HepG2 (cell line): Measurements from ENCODE around the gene HEY2. TPM values are rescaled to one million over a fixed set of nuclear protein-coding genes. Genes with fewer than 3 reads are reported as not detected.

Source experiments
- ATAC-seq: fragments of 200-7000 bp; cut with Tn5 transposase; 3 replicates; pipeline ENCODE4 v1.9.1; 2020; ENCODE audit warnings: mild to moderate bottlenecking, moderate library complexity
- BruUV-seq: library from RNA; stranded (reverse); fragments of 400-500 nt; replicated peaks from 2 replicates; lab custom pipeline; 2021; lab: Mats Ljungman, UMichigan
- CTCF ChIA-PET: fragments of 300-600 bp; formaldehyde crosslinking; extraction: SDS; loops from one replicate; lab custom pipeline; 2021; ENCODE audit warnings: low total read pairs, inconsistent platforms, low intra/inter-chr PET ratio; lab: Yijun Ruan, JAX
- POLR2A ChIA-PET: fragments of 350-600 bp; sonication (Branson Sonifier 250); formaldehyde crosslinking; loops from one replicate; lab custom pipeline; 2020; ENCODE audit warnings: antibody characterized with exemption, inconsistent platforms; lab: Yijun Ruan, JAX
- DNase-seq: peaks from one replicate; pipeline ENCODE4 v3.0.0-alpha.2; 2015; ENCODE audit warnings: low spot score
- FAIRE-seq: peaks from 3 replicates; lab custom pipeline; 2011; peaks lifted over from hg19 to GRCh38; lab: Jason Lieb, UNC
- H2AFZ ChIP-seq: one replicate; pipeline ENCODE4 v1.6.1; 2011; ENCODE audit warnings: low read length, inconsistent platforms
- H3K27ac ChIP-seq: fragments of 300-600 bp; 3 replicates; pipeline ENCODE4 v1.8.0; 2011; ENCODE audit warnings: mixed run types, mild to moderate bottlenecking, mixed read lengths, low read length, inconsistent platforms; ENCODE audit not compliant: insufficient read depth; ENCODE audit errors: extremely low read length
- H3K27me3 ChIP-seq, 2 experiments: fragments of 200-600 bp in 1 of 2; 2 replicates in 1 of 2; 3 replicates in 1 of 2; pipeline versions ENCODE4 v1.6.0 to v1.8.0; 2011; ENCODE audit warnings: low read length in 2 of 2, mild to moderate bottlenecking in 2 of 2, moderate library complexity in 2 of 2, inconsistent platforms in 1 of 2; ENCODE audit not compliant: insufficient read depth in 2 of 2, control insufficient read depth in 1 of 2
- H3K36me3 ChIP-seq, 2 experiments: fragments of 200-600 bp in 1 of 2; replicated peaks in 1 of 2; 2 replicates in 1 of 2; 3 replicates in 1 of 2; pipeline versions ENCODE4 v1.5.1 to v1.8.0; 2011; ENCODE audit warnings: low read length in 2 of 2, inconsistent platforms in 1 of 2; ENCODE audit not compliant: insufficient read depth in 2 of 2, control insufficient read depth in 1 of 2
- H3K4me1 ChIP-seq: 2 replicates; pipeline ENCODE4 v1.5.1; 2012; ENCODE audit warnings: low read length, inconsistent platforms; ENCODE audit not compliant: insufficient read depth
- H3K4me2 ChIP-seq: 2 replicates; pipeline ENCODE4 v1.6.0; 2011; ENCODE audit warnings: low read depth, low read length, inconsistent platforms
- H3K4me3 ChIP-seq, 3 experiments: fragments of 200-600 bp in 1 of 3; sonication (generic), shearing (Covaris generic) in 1 of 3; replicated peaks in 1 of 3; 2 replicates each; pipeline ENCODE4 v1.5.1; 2011 to 2016; ENCODE audit warnings: low read length in 3 of 3, inconsistent platforms in 2 of 3, low read depth in 2 of 3, mild to moderate bottlenecking in 2 of 3, control low read depth in 1 of 3, mixed read lengths in 1 of 3; ENCODE audit not compliant: insufficient read depth in 1 of 3
- H3K79me2 ChIP-seq: one replicate; pipeline ENCODE4 v1.6.1; 2011; ENCODE audit warnings: low read length, inconsistent platforms; ENCODE audit not compliant: insufficient read depth
- H3K9ac ChIP-seq: 2 replicates; pipeline ENCODE4 v1.6.0; 2011; ENCODE audit warnings: mild to moderate bottlenecking, low read depth, low read length, inconsistent platforms; ENCODE audit not compliant: insufficient read depth
- H3K9me3 ChIP-seq: 2 replicates; pipeline ENCODE4 v1.5.1; 2012; ENCODE audit warnings: mild to moderate bottlenecking, low read length
- H4K20me1 ChIP-seq: 2 replicates; pipeline ENCODE4 v1.6.0; 2011; ENCODE audit warnings: inconsistent platforms, mild to moderate bottlenecking, low read length, moderate library complexity; ENCODE audit not compliant: insufficient read depth
- CBFB ChIP-seq: sonication (generic); formaldehyde crosslinking; IDR thresholded peaks from 2 replicates; pipeline ENCODE4 v1.4.0; 2020; ENCODE audit warnings: missing genetic modification reagents
- CC2D1A ChIP-seq: sonication (generic); formaldehyde crosslinking; IDR thresholded peaks from 2 replicates; pipeline ENCODE4 v1.8.1; 2023; ENCODE audit warnings: mild to moderate bottlenecking, missing genetic modification reagents
- DMAP1 ChIP-seq: IDR thresholded peaks from 2 replicates; pipeline ENCODE4 v1.6.1; 2016
- ESRRA ChIP-seq: sonication (generic); formaldehyde crosslinking; IDR thresholded peaks from 2 replicates; pipeline ENCODE4 v1.5.1; 2020; ENCODE audit warnings: mild to moderate bottlenecking, low read depth, missing genetic modification reagents
- LRRFIP1 ChIP-seq: sonication (generic); formaldehyde crosslinking; conservative IDR thresholded peaks from 2 replicates; pipeline ENCODE4 v1.4.0; 2020; ENCODE audit warnings: missing genetic modification reagents
- NBN ChIP-seq: fragments of 450-650 bp; conservative IDR thresholded peaks from 2 replicates; pipeline ENCODE4 v1.6.1; 2017
- NCOA1 ChIP-seq: sonication (generic); formaldehyde crosslinking; IDR thresholded peaks from 2 replicates; pipeline ENCODE4 v1.9.0; 2021; ENCODE audit warnings: missing genetic modification reagents
- RELA ChIP-seq: sonication (generic); formaldehyde crosslinking; IDR thresholded peaks from 2 replicates; pipeline ENCODE4 v1.4.0; 2020; ENCODE audit warnings: missing genetic modification reagents
- SMARCC2 ChIP-seq: fragments of 450-650 bp; IDR thresholded peaks from 2 replicates; pipeline ENCODE4 v1.6.1; 2017; ENCODE audit warnings: antibody characterized with exemption, mild to moderate bottlenecking
- THYN1 ChIP-seq: sonication (generic); formaldehyde crosslinking; IDR thresholded peaks from 2 replicates; pipeline ENCODE4 v1.8.1; 2023; ENCODE audit warnings: low read depth, mild to moderate bottlenecking, moderate library complexity, missing genetic modification reagents, borderline replicate concordance
- ZNF253 ChIP-seq: sonication (generic); formaldehyde crosslinking; IDR thresholded peaks from 2 replicates; pipeline ENCODE4 v1.8.0; 2022; ENCODE audit warnings: mild to moderate bottlenecking, missing genetic modification reagents, borderline replicate concordance
- ZNF597 ChIP-seq: sonication (generic); formaldehyde crosslinking; IDR thresholded peaks from 2 replicates; pipeline ENCODE4 v1.5.0; 2020; ENCODE audit warnings: missing genetic modification reagents
- ZNF800 ChIP-seq: sonication (generic); formaldehyde crosslinking; IDR thresholded peaks from 2 replicates; pipeline ENCODE4 v1.4.0; 2020; ENCODE audit warnings: missing genetic modification reagents
- WGBS: methylation state at CpG from one replicate; pipeline ENCODE4 v1.1.6; 2017; ENCODE audit warnings: low lambda C conversion rate; 5-methylcytosine and 5-hydroxymethylcytosine counted together
- in situ Hi-C: cut with HindIII; loops from 2 replicates; pipeline ENCODE4 v1.10.0; 2017; ENCODE audit warnings: low pct_unique_long_range_greater_than_20kb; ENCODE audit not compliant: extremely low pct_ligation_motif_present
- intact Hi-C: fragments of 100-400 bp; cut with micrococcal nuclease; formaldehyde crosslinking; loops from one replicate; pipeline ENCODE4 v1.10.0; 2022; ENCODE audit not compliant: unreplicated experiment
- polyA plus RNA-seq, 8 experiments: library from polyadenylated mRNA; depleted of rRNA in 3 of 8; stranded (reverse) in 7 of 8; unstranded in 1 of 8; fragments of >200 nt; fragmentation: Illumina TruSeq in 4 of 8; extraction: Trizol in 4 of 8; gene quantifications; 2 replicates each; pipeline versions ENCODE4 v1.2.1 to v1.2.3, GENCODE V29; 2011 to 2016; ENCODE audit warnings: low read depth in 4 of 8, missing spikeins in 1 of 8, mixed read lengths in 1 of 8; ENCODE audit not compliant: insufficient read depth in 1 of 8
- total RNA-seq, 5 experiments: library from RNA; depleted of rRNA; stranded (reverse); fragments of >200 nt; fragmentation: Illumina TruSeq; extraction: Trizol; gene quantifications; 2 replicates each; pipeline ENCODE4 v1.2.3, GENCODE V29; 2016; ENCODE audit warnings: low read depth in 1 of 5
- TF ChIP-seq, protein P1 (sequence below): sonication (generic); formaldehyde crosslinking; IDR thresholded peaks from 2 replicates; pipeline ENCODE4 v1.9.0; 2021; ENCODE audit warnings: missing genetic modification reagents, borderline replicate concordance
- TF ChIP-seq, protein P2 (sequence below): sonication (generic); formaldehyde crosslinking; IDR thresholded peaks from 2 replicates; pipeline ENCODE4 v1.4.0; 2020; ENCODE audit warnings: missing genetic modification reagents

The HEY2 gene
- total and polyA plus RNA-seq, 2 of the 13 experiments (the other 11 are each of a cell fraction or from before 2014, with no cell fraction given), result 0.04 TPM

DNA sequence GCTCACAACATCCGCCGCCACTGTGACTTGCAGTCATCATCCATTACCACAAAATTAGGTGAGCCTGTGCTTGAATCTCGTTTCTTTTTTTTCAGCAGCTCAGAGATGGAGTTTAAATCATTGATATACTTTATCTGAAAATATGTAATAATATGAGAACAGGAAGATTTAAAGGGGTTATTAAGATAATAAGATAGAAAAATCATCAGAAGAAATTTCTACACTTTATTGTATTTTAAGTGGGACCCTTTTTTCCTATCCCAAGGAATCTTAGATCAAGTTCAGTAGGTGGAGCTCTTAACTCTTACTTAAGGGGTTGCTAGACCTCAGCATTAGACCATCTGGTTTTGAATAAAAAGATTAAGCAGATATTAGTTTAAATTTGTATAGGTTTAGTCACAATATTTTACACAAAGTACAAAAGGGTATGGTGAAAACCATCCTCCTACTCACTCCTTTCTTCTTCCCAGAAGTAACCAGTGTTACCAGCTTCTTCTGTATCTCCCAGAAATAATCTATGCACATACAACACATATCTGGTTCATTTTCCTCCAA is 32.0 kb downstream of the HEY2 start:
- intact Hi-C loops, result loop anchor here (1.0 kb wide), 1 partner anchor 172 kb away; no protein-coding TSS in a partner anchor
- Histone ChIP-seq H3K4me2 (peak overlapping the region; percentile 90), H3K79me2 (no peaks in the 10 kb centered on the region), H3K4me1 (peaks cover 27% of the 10 kb centered on the region), H3K9me3 (no peaks in the 10 kb centered on the region), H3K27ac (peak overlapping the region; percentile 83), H3K36me3 (no peaks in the 10 kb centered on the region), H3K4me3 (peak overlapping the region; percentile 60 to 85 (median 81)), H3K9ac (peak overlapping the region; percentile 81), H4K20me1 (no peaks in the 10 kb centered on the region), H3K27me3 (no peaks in the 10 kb centered on the region; a peak in 1 of 5 replicates), H2AFZ (peak overlapping the region; percentile 97)
- WGBS, result 0% methylated on average over 3 of the region's 3 CpGs
- ChIA-PET CTCF (no interaction called here), POLR2A (interaction anchor here (1.2 to 2.4 kb wide), 6 partner anchors 9 to 480 kb away, joined by 3 to 107 read pairs (median 9); partner anchors contain the start of genes HDDC2, HEY2, HINT3 and NCOA7)
- TSS peak; percentile 72 for BruUV-seq
- FAIRE-seq (no peak), ATAC-seq (no peak; the same call in 1 of the 3 replicates), DNase-seq (no peak)
- in situ Hi-C loops, result no loop called here
- TF ChIP-seq THYN1, result 0 out of 2 replicates have a peak, but pooled peaks have one; percentile 38
- no peak for TF ChIP-seq RELA (CRISPR knock-in tag)
- TF ChIP-seq SMARCC2, result no peak
- no peak for TF ChIP-seq ZNF597
- 0 out of 2 replicates have a peak, but pooled peaks have one; percentile 10 for TF ChIP-seq NCOA1 (CRISPR knock-in tag)
- no peak for TF ChIP-seq ESRRA
- no peak for TF ChIP-seq NBN
- TF ChIP-seq CC2D1A, result no peak
- TF ChIP-seq, protein P1, sequence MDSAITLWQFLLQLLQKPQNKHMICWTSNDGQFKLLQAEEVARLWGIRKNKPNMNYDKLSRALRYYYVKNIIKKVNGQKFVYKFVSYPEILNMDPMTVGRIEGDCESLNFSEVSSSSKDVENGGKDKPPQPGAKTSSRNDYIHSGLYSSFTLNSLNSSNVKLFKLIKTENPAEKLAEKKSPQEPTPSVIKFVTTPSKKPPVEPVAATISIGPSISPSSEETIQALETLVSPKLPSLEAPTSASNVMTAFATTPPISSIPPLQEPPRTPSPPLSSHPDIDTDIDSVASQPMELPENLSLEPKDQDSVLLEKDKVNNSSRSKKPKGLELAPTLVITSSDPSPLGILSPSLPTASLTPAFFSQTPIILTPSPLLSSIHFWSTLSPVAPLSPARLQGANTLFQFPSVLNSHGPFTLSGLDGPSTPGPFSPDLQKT (CRISPR knock-in tag), result no peak
- TF ChIP-seq, protein P2, sequence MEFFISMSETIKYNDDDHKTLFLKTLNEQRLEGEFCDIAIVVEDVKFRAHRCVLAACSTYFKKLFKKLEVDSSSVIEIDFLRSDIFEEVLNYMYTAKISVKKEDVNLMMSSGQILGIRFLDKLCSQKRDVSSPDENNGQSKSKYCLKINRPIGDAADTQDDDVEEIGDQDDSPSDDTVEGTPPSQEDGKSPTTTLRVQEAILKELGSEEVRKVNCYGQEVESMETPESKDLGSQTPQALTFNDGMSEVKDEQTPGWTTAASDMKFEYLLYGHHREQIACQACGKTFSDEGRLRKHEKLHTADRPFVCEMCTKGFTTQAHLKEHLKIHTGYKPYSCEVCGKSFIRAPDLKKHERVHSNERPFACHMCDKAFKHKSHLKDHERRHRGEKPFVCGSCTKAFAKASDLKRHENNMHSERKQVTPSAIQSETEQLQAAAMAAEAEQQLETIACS (CRISPR knock-in tag), result no peak
- no peak for TF ChIP-seq ZNF253 (CRISPR knock-in tag)
- no peak for TF ChIP-seq LRRFIP1 (CRISPR knock-in tag)
- no peak for TF ChIP-seq DMAP1
- TF ChIP-seq CBFB (CRISPR knock-in tag), result no peak
- TF ChIP-seq ZNF800, result 0 out of 2 replicates have a peak, but pooled peaks have one; percentile 51
